GM20000 (cell line): ENCODE measurements around the gene RAB5B.

Experiments used
- DNase-seq: peaks from one replicate; pipeline ENCODE4 v3.0.0; 2012; ENCODE audit warnings: low spot score
- TF ChIP-seq, protein P1 (sequence below): IDR thresholded peaks from 2 replicates; pipeline ENCODE4 v1.5.1; 2012; ENCODE audit warnings: mild to moderate bottlenecking, control low read depth; ENCODE audit errors: extremely low read depth, missing control alignments

The RAB5B gene

DNA sequence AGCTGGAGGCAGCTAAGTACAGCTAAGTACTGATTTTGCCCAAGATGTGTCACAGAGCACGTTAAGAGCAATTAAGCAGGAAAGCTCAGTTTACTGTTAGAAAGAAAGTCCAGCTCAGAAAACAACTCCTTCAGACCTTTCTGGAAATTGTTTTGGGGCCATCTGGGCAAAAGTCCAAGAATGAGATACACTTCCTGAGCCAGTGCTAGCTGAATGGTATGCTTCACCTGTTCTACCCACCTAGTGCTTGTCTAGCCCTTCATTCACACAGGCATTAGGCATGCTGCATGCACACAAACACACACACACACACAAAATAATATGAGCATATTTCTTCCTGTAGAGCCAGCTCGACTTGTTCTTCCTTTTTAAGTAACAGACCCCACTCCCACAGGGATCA is 40.3 kb downstream of the RAB5B start:
- TF ChIP-seq, protein P1, sequence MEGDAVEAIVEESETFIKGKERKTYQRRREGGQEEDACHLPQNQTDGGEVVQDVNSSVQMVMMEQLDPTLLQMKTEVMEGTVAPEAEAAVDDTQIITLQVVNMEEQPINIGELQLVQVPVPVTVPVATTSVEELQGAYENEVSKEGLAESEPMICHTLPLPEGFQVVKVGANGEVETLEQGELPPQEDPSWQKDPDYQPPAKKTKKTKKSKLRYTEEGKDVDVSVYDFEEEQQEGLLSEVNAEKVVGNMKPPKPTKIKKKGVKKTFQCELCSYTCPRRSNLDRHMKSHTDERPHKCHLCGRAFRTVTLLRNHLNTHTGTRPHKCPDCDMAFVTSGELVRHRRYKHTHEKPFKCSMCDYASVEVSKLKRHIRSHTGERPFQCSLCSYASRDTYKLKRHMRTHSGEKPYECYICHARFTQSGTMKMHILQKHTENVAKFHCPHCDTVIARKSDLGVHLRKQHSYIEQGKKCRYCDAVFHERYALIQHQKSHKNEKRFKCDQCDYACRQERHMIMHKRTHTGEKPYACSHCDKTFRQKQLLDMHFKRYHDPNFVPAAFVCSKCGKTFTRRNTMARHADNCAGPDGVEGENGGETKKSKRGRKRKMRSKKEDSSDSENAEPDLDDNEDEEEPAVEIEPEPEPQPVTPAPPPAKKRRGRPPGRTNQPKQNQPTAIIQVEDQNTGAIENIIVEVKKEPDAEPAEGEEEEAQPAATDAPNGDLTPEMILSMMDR, result no peak
- DNase-seq, result no peak

DNA sequence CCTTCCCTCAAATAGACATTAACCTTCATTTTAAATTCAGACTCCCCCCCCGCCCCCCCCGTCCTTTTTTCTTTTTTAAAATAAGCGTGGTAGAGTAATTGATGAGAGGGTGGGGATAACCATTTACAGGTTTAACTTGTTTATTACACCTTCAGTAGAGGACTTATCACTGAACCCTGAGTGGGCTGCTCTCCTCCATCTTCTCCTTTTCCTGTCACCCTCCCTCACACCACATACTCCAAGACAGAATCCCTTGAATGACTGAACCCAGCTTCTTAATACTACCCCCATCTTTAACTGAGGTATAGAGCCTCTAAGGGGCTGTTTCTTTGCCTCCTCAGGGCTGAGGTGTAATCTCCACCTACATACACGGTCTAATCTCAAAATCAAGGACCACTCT is 43.3 kb downstream of the RAB5B start:
- TF ChIP-seq, protein P1, result no peak
- DNase-seq, result no peak

DNA sequence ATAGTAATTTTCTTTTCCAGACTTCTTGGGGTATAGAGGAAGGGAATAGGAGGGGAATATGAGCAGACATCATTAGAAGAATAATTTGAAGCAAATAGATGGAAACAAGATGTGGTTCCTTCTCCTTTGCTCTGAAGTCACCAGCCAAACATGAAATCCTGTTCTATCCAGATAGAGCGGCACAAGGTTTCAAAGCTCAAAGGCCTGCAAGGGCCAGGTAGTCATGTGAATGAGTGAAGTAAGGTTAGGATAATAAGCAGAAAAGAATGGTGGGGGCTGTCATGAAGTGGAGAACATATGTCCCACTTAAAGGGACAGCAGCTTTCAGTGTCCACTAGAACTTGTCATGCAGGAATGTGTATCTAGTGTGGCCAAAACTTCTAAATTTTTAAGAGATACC is 44.5 kb downstream of the RAB5B start:
- DNase-seq, result no peak
- TF ChIP-seq, protein P1, result no peak

DNA sequence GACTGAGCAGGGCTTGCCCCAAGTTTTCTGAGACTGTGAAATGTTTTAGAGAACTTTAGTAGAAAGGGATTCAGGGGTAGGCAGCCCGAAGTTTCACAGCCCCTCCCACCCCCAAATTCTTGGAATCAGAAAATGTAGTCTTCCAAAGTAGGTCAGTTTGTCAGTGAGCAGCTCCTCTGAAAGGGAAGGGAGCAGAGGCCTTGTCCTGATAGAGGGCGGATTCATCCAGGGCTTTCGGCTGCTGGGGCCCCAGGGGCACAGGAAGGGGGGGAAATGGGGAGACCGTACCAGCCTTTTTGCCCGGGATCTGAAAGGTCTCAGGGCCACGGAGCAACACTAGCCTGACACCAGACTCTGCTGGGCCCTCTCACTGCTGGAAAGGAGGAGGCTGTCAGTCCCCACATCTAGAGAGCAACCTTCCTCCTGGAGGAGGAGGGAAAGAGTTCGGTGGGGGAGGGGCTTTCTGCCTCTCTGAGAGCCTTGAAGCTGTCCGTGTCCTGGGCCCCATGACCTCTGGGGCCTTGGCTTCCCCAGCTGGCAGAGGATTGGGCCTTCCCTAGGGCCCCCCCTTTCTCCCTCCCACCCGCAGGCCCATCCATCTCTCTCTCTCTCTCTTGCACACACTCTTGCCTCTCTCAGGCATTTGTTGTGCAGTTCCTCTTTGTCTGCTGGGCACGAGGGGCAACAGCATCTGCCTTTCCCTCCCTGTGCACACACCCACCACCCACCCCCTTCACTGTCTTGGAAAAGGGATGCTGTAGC is 46.7 kb downstream of the RAB5B start, which contains the start of gene IKZF4:
Gene IKZF4 (plus strand): TSS at position 621 of the 762 bp plus-strand sequence. CDS start 451 bp downstream, outside the sequence.
- TF ChIP-seq, protein P1, result no peak
- DNase-seq, result no peak

DNA sequence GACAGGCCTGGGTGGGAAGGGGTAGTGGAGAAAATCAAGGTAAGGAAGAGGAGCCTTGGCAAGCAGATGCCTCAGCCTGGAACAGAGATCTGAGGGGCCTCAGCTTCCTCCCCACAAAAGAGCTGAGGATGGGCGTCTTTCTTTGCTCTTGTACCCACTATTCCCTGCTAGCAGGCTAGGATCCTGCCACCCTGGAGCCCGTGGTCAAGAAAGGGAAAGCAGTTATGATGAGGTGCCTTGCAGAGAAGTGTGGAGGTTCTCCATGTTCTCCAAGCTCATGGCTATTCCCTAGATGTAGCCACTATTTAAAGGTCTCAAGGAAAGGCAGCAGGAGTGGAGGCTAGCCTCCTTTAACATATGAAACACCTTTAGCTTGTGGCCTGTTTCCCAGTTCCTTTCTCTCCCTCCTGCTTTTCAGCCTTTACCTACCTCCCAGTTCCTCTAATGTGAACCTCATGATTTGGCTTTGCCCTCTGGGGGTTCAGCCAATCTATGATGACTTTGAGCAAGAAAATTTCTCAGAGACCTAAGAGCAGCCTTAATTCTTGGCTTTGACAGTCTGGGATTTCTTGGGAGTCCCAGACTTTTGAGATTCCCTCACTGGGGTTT is 48.1 kb downstream of the RAB5B start:
- no peak for DNase-seq
- TF ChIP-seq, protein P1, result no peak

DNA sequence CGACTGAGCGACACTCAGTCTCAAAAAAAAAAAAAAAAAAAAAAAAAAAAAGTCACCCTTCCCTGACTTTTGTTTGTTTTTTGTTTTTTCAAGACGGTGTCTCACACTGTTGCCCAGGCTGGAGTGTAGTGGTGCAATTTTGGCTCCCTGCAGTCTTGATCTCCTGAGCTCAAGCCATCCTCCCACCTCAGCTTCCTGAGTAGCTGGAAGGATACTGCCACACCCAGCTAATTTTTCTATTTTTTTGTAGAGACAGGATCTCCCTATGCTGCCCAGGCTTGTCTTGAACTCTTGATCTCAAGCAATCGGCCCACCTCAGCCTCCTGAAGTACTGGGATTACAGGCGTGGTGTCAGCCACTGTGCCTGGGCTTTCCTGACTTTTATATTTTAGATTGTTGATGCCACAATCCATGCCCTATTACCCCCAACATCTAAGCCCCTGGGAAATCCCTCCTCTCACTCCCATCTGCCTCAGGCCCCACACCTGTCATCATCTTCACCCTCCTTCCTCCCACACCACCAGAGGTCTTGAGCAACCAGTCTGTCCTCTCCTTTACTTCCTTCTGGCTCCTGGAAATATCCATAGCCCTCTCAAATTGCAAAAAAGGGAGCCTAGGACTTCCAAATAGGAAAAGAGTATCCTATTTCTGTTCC is 54.8 kb downstream of the RAB5B start:
- no peak for DNase-seq
- TF ChIP-seq, protein P1, result no peak

DNA sequence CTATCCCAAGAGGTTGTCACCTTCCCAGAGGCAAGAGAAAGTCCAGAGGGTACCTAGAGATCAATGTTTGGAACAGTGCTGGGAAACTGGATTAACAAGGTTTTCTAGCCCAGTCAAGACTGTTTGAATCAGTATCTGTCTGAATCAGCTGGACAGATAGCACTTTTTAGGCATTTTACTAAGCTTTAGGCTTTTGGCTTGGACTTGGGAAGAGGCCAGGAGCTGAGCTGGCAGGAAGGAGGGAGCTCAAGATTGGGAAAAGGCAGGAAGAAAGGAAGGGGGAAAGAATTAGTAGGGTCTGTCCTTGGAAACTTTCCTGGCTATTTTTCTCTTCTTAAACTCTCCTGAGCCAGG is 55.3 kb downstream of the RAB5B start:
- TF ChIP-seq, protein P1, result no peak
- DNase-seq, result no peak
